Stimulated activated CD4-positive, alpha-beta T cell treated with anti-CD3 and anti-CD28 coated beads, Interleukin-1b, Interleukin-23, amount 100 ng/mL, for 4 hours (primary cell): ENCODE data around the gene NUDT3.
"Not testable (repeated sequence)": the region's sequence is repeated elsewhere in the genome, so short reads cannot be mapped to it uniquely, and the experiment has no call there.

Experiments used
- DNase-seq, 2 donors: peaks; one replicate each; pipeline ENCODE4 v3.0.0-alpha.2; 2020; ENCODE audit warnings: low read depth in 2 of 2

Gene NUDT3

DNA sequence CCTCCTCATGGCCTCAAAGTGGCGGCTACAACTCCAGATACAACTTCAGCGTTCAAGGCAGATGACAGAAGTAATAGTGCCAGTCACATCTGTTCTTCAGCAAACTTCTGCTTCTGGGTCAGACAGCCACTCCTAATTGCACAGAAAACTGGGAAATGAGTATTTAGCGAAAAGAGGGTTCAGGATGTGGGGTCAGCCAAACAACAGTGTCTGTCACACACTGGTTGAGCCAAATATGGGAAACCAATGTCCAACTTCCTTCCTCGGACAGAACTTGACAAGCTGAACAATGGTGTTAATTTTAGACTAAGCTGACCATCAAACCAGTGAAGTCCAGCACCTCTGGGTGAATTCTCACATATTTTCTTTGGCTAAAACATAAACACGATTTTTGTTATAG lies 22.1 kb downstream of the NUDT3 start:
- no peak for DNase-seq

DNA sequence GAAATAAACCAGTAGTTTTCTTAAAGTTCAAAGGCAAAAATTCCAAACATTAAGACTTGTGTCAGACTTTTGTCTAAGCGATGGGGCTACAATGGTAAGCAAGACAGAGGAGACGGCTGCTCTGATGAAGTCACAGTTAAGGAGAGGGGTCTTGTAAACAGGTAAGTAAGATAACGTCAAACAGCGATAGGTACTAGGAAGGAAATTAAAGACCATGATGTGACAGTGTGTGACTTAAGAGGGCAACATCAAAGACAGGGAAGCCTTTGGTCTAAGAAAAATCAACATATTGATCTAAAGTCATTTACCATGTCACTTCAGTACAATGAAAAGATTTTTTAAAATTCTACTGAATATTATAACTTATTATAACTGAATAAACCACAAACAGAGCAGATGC lies 23.1 kb downstream of the NUDT3 start:
- DNase-seq = no peak

DNA sequence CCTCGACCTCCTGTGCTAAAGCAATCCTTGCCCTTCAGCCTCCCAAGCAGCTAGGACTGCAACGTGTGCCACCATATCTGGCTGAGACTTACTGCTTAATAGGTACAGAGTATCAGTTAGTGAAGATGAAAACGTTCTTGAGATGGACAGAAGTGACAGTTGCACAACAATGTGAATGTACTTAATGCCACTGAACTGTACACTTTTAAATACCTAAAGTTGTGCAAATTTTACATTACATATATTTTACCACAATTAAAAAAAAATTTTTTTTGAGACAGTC lies 25.9 kb downstream of the NUDT3 start:
- DNase-seq = no peak

DNA sequence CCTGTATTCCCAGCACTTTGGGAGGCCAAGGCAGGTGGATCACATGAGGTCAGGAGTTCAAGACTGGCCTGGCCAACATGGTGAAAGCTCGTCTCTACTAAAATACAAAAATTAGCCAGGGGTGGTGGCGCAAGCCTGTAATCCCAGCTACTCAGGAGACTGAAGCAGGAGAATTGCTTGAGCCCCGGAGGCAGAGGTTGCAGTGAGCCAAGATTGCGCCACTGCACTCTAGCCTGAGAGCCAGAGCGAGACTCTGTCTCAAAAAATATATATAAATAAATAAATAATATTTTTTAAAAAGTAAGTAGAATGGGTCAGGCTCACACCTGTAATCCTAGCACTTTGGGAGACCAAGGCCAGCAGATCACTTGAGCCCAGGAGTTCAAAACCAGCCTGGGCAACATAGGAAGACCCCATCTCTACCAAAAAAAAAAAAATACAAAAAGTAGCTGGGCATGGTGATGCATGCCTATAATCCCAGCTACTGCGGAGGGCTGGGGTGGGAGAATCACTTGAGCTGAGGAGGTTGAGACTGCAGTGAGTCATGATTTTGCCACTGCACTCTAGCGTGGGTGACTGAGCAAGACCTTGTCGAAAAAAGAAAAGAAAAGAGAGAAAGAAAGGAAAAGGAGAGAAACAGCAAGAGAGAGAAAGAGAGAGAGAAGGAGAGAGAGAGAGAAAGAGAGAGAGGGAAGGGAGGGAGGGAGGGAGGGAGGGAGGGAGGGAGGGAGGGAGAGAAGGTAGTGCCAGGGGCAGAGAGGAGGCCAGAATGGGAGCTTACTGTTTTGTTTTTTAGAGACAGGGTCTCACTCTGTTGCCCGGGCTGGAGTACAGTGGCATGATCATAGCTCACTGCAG lies 26.5 kb downstream of the NUDT3 start:
- not testable (repeated sequence) for DNase-seq

DNA sequence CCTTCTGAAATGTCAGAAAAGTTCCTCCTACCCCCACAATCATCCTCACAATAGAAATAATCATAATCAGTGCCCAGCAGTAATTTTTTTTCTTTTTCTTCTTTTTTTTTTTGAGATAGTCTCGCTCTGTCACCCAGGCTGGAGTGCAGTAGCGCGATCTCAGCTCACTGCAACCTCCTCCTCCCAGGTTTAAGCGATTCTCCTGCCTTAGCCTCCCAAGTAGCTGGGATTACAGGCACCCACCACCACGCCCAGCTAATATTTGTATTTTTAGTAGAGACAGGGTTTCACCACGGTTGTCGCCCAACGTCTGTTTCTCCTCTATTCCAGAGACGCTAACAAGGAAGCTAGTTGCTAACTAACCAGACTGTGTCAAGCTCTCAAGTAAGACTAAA lies 28.8 kb downstream of the NUDT3 start:
- not testable (repeated sequence) for DNase-seq

DNA sequence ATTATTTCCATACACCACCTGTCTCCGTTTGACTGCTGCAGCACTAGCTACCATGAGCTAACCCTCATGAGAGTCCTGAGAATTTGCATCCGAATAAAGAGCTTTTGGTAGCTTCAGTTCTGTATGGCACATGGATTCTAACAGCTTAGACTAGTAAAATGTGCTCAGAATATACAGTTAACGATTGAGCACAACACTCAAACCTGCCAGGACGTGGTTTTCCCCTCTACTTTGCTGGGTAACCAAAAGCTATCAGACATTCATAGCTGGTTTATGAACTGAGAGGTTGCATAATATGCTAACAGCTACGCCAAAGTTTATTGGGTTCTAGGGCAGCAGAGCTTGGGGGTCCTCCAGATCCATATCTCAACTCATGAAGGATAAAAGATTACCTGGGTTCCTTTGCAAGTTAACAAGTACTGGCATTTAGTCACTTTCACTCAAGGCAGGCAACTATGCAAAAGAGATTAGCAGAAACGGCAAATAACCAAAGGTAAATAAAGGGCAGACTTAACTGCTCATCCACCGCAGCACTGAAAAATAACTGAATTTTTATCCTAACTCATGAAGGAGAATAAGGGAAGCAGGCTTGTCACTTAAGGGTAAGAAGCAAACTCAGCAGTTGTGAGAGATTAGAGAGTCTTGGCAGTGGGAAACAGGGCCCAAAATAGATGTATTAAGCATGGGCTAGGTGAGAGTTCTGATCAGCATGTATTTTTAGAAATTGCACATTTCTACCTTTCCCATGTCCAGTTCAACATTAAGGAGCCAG lies 29.4 kb downstream of the NUDT3 start:
- DNase-seq = no peak

DNA sequence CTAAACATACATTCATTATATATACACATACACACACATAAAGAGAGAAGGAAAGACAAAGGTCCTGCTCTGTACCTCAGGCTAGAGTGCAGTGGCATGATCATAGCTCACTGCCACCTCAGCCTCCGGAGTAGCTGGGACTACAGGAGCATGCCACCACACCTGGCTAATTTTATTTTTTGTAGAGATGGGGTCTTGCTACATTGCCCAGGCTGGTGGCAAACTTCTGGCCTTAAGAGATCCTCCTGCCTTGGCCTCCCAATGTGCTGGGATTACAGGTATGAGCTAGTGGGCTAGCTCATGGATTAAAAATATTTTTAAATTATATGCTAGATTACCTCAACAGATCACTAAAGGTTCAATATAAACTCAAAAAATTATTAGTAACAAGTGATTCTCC lies 30.3 kb downstream of the NUDT3 start:
- no peak for DNase-seq

DNA sequence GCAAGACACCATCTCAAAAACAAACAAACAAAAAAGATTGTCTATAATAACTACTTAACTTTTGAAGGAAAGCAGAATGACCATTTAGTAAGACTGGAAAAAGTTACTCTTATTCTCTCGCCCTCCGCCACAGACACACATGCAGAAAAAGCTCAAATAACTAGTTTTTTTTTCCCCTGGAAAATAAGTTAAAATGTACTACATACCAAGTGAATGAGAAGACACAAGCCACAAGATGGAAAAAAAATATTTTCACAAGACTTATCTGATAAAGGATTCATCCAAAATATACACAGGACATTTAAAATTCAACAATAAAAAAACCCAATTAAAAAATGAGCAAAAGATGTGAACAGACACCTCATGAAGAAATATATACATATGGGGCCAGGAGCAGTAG lies 31.9 kb downstream of the NUDT3 start:
- no peak for DNase-seq

DNA sequence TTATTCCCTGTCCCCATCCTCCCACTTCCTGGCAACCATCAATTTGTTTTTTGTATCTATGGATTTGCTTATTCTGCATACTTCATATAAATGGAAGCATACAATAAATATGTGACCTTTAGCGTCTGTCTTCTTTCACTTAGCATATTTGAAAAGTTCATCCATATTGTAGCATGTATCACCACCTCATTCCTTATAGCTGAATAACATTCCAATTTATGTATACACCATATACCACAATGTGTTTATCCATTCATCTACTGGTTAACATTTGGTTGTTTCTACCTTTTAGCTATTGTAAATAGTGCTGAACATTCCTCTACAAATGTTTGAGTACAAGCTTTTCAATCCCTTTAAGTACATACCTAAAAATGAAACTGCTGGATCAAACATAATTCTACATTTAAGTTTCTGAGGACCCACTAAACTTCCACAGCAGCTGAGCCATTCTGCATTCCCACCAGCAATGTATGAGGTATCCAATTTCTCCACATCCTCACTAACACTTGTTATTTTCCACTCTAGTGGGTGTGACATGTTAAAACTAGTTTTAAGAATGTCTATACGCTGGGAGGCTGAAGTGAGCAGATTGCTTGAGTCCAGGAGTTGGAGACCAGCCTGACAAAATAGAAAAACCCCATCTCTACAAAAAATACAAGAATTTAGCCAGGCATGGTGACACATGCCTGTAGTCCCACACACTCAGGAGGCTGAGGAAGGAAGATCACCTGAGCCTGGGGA lies 32.9 kb downstream of the NUDT3 start:
- no peak for DNase-seq

DNA sequence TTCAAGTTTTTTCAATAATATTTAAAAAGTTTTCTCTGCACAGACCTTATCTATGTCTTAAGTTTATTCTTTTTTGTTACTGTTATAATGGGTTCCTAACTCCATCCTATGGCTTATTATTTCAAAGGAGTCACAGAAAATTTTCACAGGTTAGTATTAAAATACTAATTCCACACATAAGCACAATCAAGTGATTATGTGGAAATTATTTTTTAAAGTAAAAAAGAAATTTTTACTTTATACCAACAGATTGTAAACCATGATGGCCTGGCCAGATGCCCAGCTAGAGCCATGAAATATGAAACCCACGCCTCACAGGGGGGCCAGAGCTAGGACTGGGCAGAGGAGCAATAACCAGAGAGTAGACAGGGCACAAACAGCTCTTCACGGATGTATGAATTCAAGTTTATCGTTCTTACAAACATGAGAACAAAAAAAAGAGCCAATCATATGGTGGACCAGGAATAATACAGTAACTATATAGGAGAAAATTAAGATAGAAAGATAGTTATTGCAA lies 34.0 kb downstream of the NUDT3 start:
- DNase-seq = no peak

DNA sequence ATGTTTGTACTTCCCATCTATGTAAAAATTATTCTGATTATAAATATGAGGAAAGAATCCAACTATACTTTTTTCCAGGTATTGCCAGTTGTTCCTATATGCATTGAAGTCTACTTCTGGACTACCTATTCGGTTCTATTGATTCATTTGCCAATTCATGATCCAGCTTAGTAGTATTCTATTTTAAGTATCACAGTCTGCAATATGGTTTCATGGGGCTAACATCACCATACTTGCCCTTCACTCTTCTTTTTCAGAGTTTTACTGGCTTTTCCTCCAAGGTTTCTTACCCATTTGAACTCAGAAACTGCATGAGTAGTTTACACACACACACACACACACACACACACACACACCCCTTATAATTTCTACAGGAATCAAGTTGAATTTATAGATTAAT lies 34.5 kb downstream of the NUDT3 start:
- DNase-seq = no peak

DNA sequence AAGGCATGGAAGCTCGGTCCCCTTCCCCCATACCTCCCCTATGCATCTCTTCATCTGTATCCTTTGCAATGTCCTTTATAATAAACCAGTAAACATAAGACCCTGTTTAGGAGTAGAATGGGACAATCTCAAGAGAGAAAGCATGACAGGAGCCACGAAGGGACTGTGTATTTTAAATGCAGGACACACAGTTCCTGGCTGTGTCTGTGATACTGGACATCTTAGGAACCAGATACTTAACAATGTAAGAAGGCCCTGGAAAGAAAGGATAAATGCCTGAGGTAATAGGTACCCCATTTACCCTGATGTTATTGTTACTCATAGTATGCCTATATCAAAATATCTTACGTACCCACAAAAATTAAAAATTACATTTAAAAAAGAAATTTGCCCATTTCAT lies 36.6 kb downstream of the NUDT3 start:
- DNase-seq = no peak

DNA sequence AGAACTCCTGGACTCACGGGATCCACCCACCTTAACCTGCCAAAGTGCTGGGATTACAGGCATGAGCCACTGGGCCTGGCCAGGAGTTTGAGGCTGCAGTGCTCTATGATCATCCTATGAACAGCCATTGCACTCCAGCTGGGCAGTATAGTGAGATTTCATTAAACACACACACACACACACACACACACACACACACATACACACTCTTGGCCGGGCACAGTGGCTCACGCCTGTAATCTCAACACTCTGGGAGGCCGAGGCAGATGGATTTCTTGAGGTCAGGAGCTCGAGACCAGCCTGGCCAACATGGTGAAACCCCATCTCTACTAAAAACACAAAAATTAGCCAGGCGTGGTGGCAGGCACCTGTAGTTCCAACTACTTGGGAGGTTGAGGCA lies 38.2 kb downstream of the NUDT3 start:
- DNase-seq = not testable (repeated sequence)

DNA sequence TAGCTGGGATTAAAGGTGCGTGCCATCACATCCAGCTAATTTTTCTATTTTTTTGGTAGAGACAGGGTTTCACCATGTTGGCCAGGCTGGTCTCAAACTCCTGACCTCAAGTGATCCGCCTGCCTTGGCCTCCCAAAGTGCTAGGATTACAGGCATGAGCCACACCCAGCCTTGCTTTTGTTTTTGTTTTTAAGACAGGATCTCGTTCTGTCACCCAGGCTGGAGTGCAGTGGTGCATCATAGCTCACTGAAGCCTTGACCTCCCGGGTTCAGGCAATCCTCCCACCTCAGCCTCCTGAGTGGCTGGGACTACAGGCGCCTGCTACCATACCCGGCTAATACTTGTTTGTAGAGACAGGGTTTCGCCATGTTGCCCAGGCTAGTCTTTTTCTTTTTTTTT lies 38.9 kb downstream of the NUDT3 start:
- not testable (repeated sequence) for DNase-seq

DNA sequence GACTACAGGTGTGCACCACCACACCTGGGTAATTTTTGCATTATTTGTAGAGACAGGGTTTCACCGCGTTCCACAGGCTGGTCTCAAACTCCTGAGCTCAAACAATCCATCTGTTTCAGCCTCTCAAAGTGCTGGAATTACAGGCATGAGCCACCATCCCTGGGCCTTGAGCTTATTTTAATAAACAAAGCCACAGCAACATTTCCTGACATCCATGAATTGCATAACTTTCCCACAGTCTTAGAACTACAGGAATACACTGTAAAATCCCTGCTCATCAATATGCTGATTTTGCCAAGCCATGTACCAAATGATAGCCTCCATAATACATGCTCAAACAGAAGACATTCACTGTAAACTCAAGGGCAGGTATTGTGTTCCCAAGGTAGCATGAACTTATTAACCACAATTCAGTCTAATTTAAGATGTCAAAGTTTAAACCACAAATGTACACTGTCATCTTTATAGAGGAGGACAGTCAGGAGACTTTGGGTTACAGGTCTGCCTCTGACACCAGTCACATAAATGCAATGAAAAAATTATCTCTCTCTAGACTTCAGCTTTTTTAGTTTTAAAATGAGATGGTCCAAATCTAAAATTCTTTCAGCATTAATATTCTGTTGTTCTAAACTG lies 40.0 kb downstream of the NUDT3 start:
- DNase-seq = no peak

DNA sequence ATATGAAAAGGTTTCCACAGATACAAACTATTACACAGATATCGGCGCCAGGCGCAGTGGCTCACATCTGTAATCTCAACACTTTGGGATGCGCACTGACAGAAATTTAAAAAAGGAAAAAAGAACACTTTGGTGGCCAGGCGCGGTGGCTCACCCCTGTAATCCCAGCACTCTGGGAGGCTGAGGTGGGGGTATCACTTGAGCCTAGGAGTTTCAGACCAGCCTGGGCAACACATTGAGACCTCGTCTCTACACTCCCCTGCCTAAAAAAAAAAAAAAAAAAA lies 41.6 kb downstream of the NUDT3 start:
- no peak for DNase-seq

DNA sequence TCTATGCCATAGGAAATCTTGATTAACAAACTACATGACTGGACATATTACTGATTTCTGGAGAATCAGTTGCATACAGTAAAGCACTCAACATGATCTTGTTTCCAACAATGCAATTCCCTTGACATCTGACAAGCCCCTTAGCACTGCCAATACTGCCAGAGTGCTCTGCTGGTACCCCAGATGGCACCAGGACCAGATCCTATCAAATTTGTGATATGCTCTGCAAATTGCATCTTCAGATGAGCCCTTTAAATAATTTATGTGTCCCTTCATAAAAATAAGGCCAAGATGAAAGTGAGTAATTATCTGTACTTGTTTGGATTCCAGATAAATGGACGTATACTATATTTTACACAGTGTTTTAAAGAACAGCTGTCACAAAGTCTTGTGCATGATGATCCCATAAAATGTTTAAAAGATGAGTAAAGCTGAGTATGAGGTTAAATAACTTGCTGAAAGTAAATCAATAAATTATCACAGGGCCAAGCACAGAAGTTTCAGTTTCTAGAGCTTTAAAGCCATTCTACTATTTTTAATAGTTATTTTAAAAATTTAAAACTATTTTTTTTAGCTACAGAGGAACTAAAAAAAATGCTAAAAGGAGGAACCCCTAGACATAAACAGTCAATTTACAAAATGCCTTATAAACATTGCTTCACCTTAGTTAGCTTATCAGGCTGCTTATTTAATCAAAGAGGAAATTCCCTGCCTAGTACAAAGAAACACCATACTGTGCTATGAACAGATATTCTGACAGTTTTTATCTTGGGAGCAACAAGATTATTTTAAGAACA lies 42.1 kb downstream of the NUDT3 start:
- DNase-seq = no peak

DNA sequence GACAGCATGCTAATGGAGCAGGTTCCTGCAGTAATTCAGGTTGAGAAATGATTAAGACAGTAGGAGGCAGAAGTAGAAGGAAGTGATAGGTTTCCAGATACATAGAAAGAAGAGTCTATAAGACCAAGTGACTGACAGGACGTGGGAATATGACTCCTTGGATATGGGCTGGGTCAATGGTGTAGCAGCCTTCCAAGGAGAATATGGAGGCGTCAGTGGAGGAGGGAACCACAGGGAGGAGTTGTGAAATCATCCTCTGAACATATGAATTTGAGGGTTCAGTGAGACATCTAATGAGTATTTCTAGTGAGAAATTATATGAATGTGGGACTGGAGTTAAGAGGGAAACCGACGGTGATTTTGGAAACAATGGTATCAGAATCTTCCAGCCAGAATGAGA lies 43.3 kb downstream of the NUDT3 start:
- DNase-seq = no peak

DNA sequence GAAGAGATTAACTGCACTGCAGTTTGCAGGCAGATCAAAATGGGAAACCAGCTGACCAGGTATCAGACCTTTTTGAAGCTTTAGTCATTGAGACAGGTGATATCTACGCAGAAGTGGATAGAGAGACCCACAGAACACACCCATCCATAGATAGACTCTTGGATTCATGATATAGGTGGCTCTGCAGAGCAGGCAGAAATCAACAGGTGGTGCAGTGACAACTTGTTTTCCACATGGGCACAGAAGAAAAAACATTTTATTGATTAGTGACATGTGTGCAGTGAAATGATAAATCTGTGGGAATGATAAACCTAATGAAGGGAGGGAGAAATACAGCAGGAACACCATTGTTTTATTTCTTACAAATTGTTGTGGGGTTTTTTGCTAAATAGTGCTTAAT lies 45.2 kb downstream of the NUDT3 start:
- DNase-seq = no peak

DNA sequence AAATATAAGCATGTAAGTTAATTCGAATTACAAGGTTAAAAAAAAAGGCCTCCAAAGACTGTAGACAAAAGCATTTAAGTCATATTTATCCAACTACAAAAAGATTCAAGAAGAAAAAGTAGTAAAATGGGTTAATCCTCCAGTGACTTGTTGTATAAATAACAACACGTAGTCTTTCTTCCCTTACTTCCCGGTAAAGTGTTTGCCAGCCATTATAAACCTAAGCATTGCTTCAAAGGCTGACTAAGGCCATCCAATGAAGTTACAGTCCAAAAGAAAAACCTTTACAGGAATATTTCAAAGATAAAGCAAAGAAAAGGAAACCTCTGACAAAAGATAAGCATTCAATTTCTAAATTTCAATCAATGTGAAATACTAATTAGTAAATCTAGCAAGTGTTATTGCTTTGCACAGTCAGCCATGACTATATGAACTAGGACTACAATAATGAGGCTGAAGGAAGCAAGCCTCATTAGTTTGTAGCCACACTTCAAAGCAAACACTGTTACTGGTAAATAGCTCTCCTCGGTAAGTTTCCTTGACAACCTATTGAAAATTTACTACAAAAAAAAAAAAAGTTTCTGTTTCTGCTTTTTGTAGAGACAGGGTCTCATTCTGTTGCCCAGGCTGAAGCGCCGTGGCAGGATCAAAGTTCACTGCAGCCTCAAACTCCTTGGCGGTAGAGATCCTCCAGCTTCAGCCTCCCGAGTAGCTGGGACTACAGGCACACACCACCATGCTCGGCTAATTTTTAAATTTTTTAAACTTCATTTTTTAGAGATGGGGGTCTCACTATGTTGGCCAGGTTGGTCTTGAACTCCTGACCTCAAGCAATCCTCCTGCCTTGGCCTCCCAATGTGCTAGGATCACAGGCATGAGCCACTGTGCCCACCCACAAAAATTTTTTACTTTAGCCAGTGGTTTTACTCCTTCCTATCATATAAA lies 46.0 kb downstream of the NUDT3 start:
- DNase-seq = no peak
